T-helper 22 cell (primary cell): ENCODE data around the gene ARPP19.
"Not testable (repeated sequence)": the region's sequence is repeated elsewhere in the genome, so short reads cannot be mapped to it uniquely, and the experiment has no call there.

ENCODE experiments used
- DNase-seq: peaks from one replicate; pipeline ENCODE4 v3.0.0-alpha.2; 2020; ENCODE audit warnings: low read depth

The ARPP19 gene

GRCh38 chr15:52551186-52551585 lies 17.6 kb downstream of the ARPP19 start:
- not testable (repeated sequence) for DNase-seq

GRCh38 chr15:52546031-52546751 lies 22.6 kb downstream of the ARPP19 start:
- no peak for DNase-seq

GRCh38 chr15:52540374-52541012 lies 28.3 kb downstream of the ARPP19 start:
- no peak for DNase-seq

- no peak for DNase-seq
Measured at GRCh38 chr15:52537459-52537858, 31.4 kb downstream of the ARPP19 start.

GRCh38 chr15:52532427-52532826 lies 36.4 kb downstream of the ARPP19 start:
- DNase-seq: no peak

GRCh38 chr15:52529940-52530339 lies 38.9 kb downstream of the ARPP19 start:
- no peak for DNase-seq

GRCh38 chr15:52529341-52529924 lies 39.4 kb downstream of the ARPP19 start:
- no peak for DNase-seq

- DNase-seq: peak; percentile 72
Measured at GRCh38 chr15:52528564-52529340, 40.1 kb downstream of the ARPP19 start, which contains the start of gene MYO5A. Gene MYO5A, minus strand, starts transcription at chr15:52528880. Its CDS starts 74 bp downstream, at chr15:52528806.

GRCh38 chr15:52527911-52528563 lies 40.8 kb downstream of the ARPP19 start:
- DNase-seq: peak; percentile 9

GRCh38 chr15:52527196-52527910 lies 41.5 kb downstream of the ARPP19 start:
- DNase-seq: no peak

GRCh38 chr15:52524223-52525136 lies 44.4 kb downstream of the ARPP19 start:
- DNase-seq: no peak

GRCh38 chr15:52523647-52524046 lies 45.2 kb downstream of the ARPP19 start:
- DNase-seq: no peak

- no peak for DNase-seq
Measured at GRCh38 chr15:52523192-52523591, 45.6 kb downstream of the ARPP19 start.

GRCh38 chr15:52521682-52522081 lies 47.1 kb downstream of the ARPP19 start:
- DNase-seq: no peak

GRCh38 chr15:52520421-52520820 lies 48.4 kb downstream of the ARPP19 start:
- DNase-seq: no peak

GRCh38 chr15:52518487-52519371 lies 50.1 kb downstream of the ARPP19 start:
- no peak for DNase-seq

GRCh38 chr15:52517014-52517413 lies 51.8 kb downstream of the ARPP19 start:
- no peak for DNase-seq

- DNase-seq: no peak
Measured at GRCh38 chr15:52515343-52515742, 53.5 kb downstream of the ARPP19 start.

- DNase-seq: no peak
Measured at GRCh38 chr15:52514482-52514881, 54.3 kb downstream of the ARPP19 start.
